Thyroid gland (tissue), 4 donors: Measurements from ENCODE around the gene SLC25A19. TPM values are rescaled to one million over a fixed set of nuclear protein-coding genes. Genes with fewer than 3 reads are reported as not detected.

Experiments used
- DNase-seq, 2 donors: peaks; one replicate each; pipeline ENCODE4 v3.0.0-alpha.2; 2019
- H3K27ac ChIP-seq, 3 donors: fragments of 200-600 bp; sonication (generic); 1 replicate in 2 of 3; 2 replicates in 1 of 3; pipeline ENCODE4 v1.5.1; 2016 to 2019; ENCODE audit warnings: mild to moderate bottlenecking in 1 of 3, moderate library complexity in 1 of 3
- H3K27me3 ChIP-seq: fragments of 200-600 bp; sonication (generic); one replicate; pipeline ENCODE4 v1.5.1; 2019
- H3K36me3 ChIP-seq, 2 donors: fragments of 200-600 bp; sonication (generic); one replicate each; pipeline ENCODE4 v1.5.1; 2016 to 2019
- H3K4me1 ChIP-seq, 2 donors: fragments of 200-600 bp; sonication (generic); one replicate each; pipeline ENCODE4 v1.5.1; 2017 to 2019
- H3K4me3 ChIP-seq, 3 donors: fragments of 200-600 bp; sonication (generic); replicated peaks in 1 of 3; 1 replicate in 2 of 3; 2 replicates in 1 of 3; pipeline ENCODE4 v1.5.1; 2016; ENCODE audit warnings: mild to moderate bottlenecking in 1 of 3
- H3K9me3 ChIP-seq: fragments of 200-600 bp; sonication (generic); one replicate; pipeline ENCODE4 v1.5.1; 2017
- CTCF ChIP-seq, 6 experiments: fragments of 200-600 bp in 3 of 6; fragments of 450-650 bp in 3 of 6; sonication (generic) in 3 of 6; IDR thresholded peaks; one replicate each; pipeline ENCODE4 v1.5.1; 2016 to 2019; ENCODE audit warnings: antibody characterized with exemption in 6 of 6, mild to moderate bottlenecking in 2 of 6, inconsistent platforms in 1 of 6, moderate library complexity in 1 of 6
- POLR2A ChIP-seq, 2 donors: fragments of 450-650 bp; IDR thresholded peaks; one replicate each; pipeline ENCODE4 v1.6.1; 2017; ENCODE audit warnings: antibody characterized with exemption in 2 of 2, mild to moderate bottlenecking in 2 of 2, moderate library complexity in 1 of 2
- WGBS, 2 donors: methylation state at CpG; one replicate each; pipeline ENCODE4 v1.1.5; 2017; 5-methylcytosine and 5-hydroxymethylcytosine counted together
- intact Hi-C: fragments of 100-400 bp; cut with DNase I; formaldehyde crosslinking; loops from one replicate; pipeline ENCODE4 v1.15.1; 2023
- total RNA-seq, 4 donors: library from RNA; depleted of rRNA; stranded (reverse); fragments of >200 nt; gene quantifications; one replicate each; pipeline ENCODE4 v1.2.3, GENCODE V29; 2016

Gene SLC25A19
- total RNA-seq, 4 donors from 2014 or later, result 2.1 to 14.3 (median 12.7) TPM

- H3K4me3 ChIP-seq, result no peak overlapping the region
- peaks cover 14 to 16% of the 10 kb centered on the region in 2 donors for H3K36me3 ChIP-seq
- no peaks in the 10 kb centered on the region for H3K27me3 ChIP-seq
- intact Hi-C loops, result loop anchor here (5.0 to 10.0 kb wide), 3 partner anchors 72 to 275 kb away; no protein-coding TSS in a partner anchor
- H3K9me3 ChIP-seq, result no peaks in the 10 kb centered on the region
- H3K4me1 ChIP-seq, result peaks cover 0 to 5% of the 10 kb centered on the region in 2 donors
- H3K27ac ChIP-seq, result no peak overlapping the region
- no peak for DNase-seq
- WGBS, 2 donors, result 92 to 94% methylated on average over 20 of the region's 20 CpGs
- TF ChIP-seq POLR2A (IDR thresholded peaks at IDR 0.05) (no peak), CTCF (IDR thresholded peaks at IDR 0.05) (no peak)
Measured at GRCh38 chr17:75319904-75320691, 30.9 kb upstream of the SLC25A19 start.

- Histone ChIP-seq H3K27ac (no peak overlapping the region), H3K4me1 (peaks cover 0 to 5% of the 10 kb centered on the region in 2 donors), H3K4me3 (no peak overlapping the region), H3K9me3 (no peaks in the 10 kb centered on the region), H3K36me3 (peaks cover 14 to 16% of the 10 kb centered on the region in 2 donors), H3K27me3 (no peaks in the 10 kb centered on the region)
- WGBS, 2 donors, result 91% methylated on average over 4 to 6 of the region's 10 CpGs
- no peak for DNase-seq
- intact Hi-C loops, result no loop called here
- TF ChIP-seq POLR2A (IDR thresholded peaks at IDR 0.05), result no peak
- TF ChIP-seq CTCF (IDR thresholded peaks at IDR 0.05), result no peak
Measured at GRCh38 chr17:75318615-75319222, 29.5 kb upstream of the SLC25A19 start.

- intact Hi-C loops, result no loop called here
- TF ChIP-seq POLR2A (IDR thresholded peaks at IDR 0.05) (no peak), CTCF (IDR thresholded peaks at IDR 0.05) (no peak)
- DNase-seq, result no peak
- WGBS, 2 donors, result 77 to 80% methylated on average over 10 of the region's 10 CpGs
- Histone ChIP-seq H3K36me3 (peaks cover 14 to 16% of the 10 kb centered on the region in 2 donors), H3K27me3 (no peaks in the 10 kb centered on the region), H3K27ac (no peak overlapping the region), H3K9me3 (no peaks in the 10 kb centered on the region), H3K4me1 (peaks cover 0 to 1% of the 10 kb centered on the region in 2 donors), H3K4me3 (no peak overlapping the region)
Measured at GRCh38 chr17:75318211-75318610, 29.0 kb upstream of the SLC25A19 start.

- WGBS, 2 donors, result 82 to 85% methylated on average over 11 of the region's 11 CpGs
- TF ChIP-seq CTCF (IDR thresholded peaks at IDR 0.05) (no peak), POLR2A (IDR thresholded peaks at IDR 0.05) (no peak)
- no peak for DNase-seq
- H3K27me3 ChIP-seq, result no peaks in the 10 kb centered on the region
- H3K36me3 ChIP-seq, result peaks cover 14 to 16% of the 10 kb centered on the region in 2 donors
- H3K4me1 ChIP-seq, result no peaks in the 10 kb centered on the region
- no peak overlapping the region for H3K4me3 ChIP-seq
- no peaks in the 10 kb centered on the region for H3K9me3 ChIP-seq
- intact Hi-C loops, result no loop called here
- no peak overlapping the region for H3K27ac ChIP-seq
Measured at GRCh38 chr17:75317671-75318070, 28.4 kb upstream of the SLC25A19 start.

- intact Hi-C loops, result no loop called here
- Histone ChIP-seq H3K27ac (no peak overlapping the region), H3K36me3 (peaks cover 11 to 16% of the 10 kb centered on the region in 2 donors), H3K9me3 (no peaks in the 10 kb centered on the region), H3K4me1 (no peaks in the 10 kb centered on the region), H3K27me3 (no peaks in the 10 kb centered on the region), H3K4me3 (no peak overlapping the region)
- no peak for DNase-seq
- 85 to 86% methylated on average over 5 of the region's 5 CpGs for WGBS, 2 donors
- no peak for TF ChIP-seq POLR2A (IDR thresholded peaks at IDR 0.05)
Measured at GRCh38 chr17:75316253-75316652, 27.0 kb upstream of the SLC25A19 start.
